CD4-positive, alpha-beta T cell treated with Interleukin-10 for 1 hour (primary cell): ENCODE measurements around the gene SLC35D1.
"Not testable (repeated sequence)": the region's sequence is repeated elsewhere in the genome, so short reads cannot be mapped to it uniquely, and the experiment has no call there.

Experiments used
- DNase-seq: peaks from one replicate; pipeline ENCODE4 v3.0.0-alpha.2; 2020

SLC35D1 gene

GRCh38 chr1:66982561-66983260 lies 71.2 kb downstream of the SLC35D1 start:
- DNase-seq, result no peak

GRCh38 chr1:66981679-66982078 lies 72.3 kb downstream of the SLC35D1 start:
- peak; percentile 73 for DNase-seq

- no peak for DNase-seq
Observed at GRCh38 chr1:66980745-66981367, 73.1 kb downstream of the SLC35D1 start.

GRCh38 chr1:66979621-66980020 lies 74.3 kb downstream of the SLC35D1 start:
- not testable (repeated sequence) for DNase-seq

GRCh38 chr1:66978201-66978600 lies 75.7 kb downstream of the SLC35D1 start:
- no peak for DNase-seq

GRCh38 chr1:66968574-66968973 lies 85.4 kb downstream of the SLC35D1 start:
- no peak for DNase-seq

GRCh38 chr1:66966188-66966873 lies 87.6 kb downstream of the SLC35D1 start:
- DNase-seq, result not testable (repeated sequence)

- no peak for DNase-seq
Observed at GRCh38 chr1:66957938-66958337, 96.0 kb downstream of the SLC35D1 start.

GRCh38 chr1:66954208-66954607 lies 99.7 kb downstream of the SLC35D1 start:
- no peak for DNase-seq

GRCh38 chr1:66951513-66951912 lies 102.4 kb downstream of the SLC35D1 start:
- DNase-seq, result no peak
